Left lung (tissue), 10 donors: ENCODE data around the gene SMIM10L2A. TPM values are rescaled to one million over a fixed set of nuclear protein-coding genes. Genes with fewer than 3 reads are reported as not detected.

Experiments used
- ATAC-seq: fragments of 200-7000 bp; cut with Tn5 transposase; one replicate; pipeline ENCODE4 v1.9.1; 2020; ENCODE audit warnings: moderate library complexity
- DNase-seq, 4 donors: peaks; one replicate each; pipeline ENCODE4 v3.0.0-alpha.2; 2013 to 2020
- H3K27ac ChIP-seq, 2 donors: fragments of 200-600 bp; sonication (generic) in 1 of 2; one replicate each; pipeline versions ENCODE4 v1.5.0 to v1.8.0; 2020 to 2021
- H3K27me3 ChIP-seq, 2 donors: fragments of 200-600 bp; sonication (generic) in 1 of 2; one replicate each; pipeline versions ENCODE4 v1.5.0 to v1.8.0; 2020 to 2021
- H3K36me3 ChIP-seq, 2 donors: fragments of 200-600 bp; sonication (generic) in 1 of 2; one replicate each; pipeline versions ENCODE4 v1.5.0 to v1.8.0; 2020 to 2021
- H3K4me1 ChIP-seq, 2 donors: fragments of 200-600 bp; one replicate each; pipeline ENCODE4 v1.8.0; 2021
- H3K4me3 ChIP-seq, 2 donors: fragments of 200-600 bp; sonication (generic) in 1 of 2; one replicate each; pipeline versions ENCODE4 v1.5.0 to v1.8.0; 2020 to 2021; ENCODE audit warnings: mild to moderate bottlenecking in 1 of 2
- H3K9me3 ChIP-seq, 2 donors: fragments of 200-600 bp; sonication (generic) in 1 of 2; one replicate each; pipeline versions ENCODE4 v1.5.0 to v1.8.0; 2020 to 2021
- intact Hi-C, 2 donors: fragments of 100-400 bp; cut with DNase I; formaldehyde crosslinking; loops; one replicate each; pipeline versions ENCODE4 v1.11.2 to v1.14.2; 2022
- polyA plus RNA-seq, 6 donors: library from polyadenylated mRNA; unstranded; fragments of 120-200 nt; gene quantifications; one replicate each; pipeline ENCODE4 v1.2.1, GENCODE V29; 2013; ENCODE audit not compliant: insufficient read length in 6 of 6
- total RNA-seq, 2 donors: library from RNA; stranded (reverse); fragmentation: NEBNext Ultra II Directional; extraction: Animal tissue kit (Norgen Biotek cat#: 25700); gene quantifications; one replicate each; pipeline ENCODE4 v1.2.1, GENCODE V29; 2021
- TF ChIP-seq, protein P1 (sequence below), 2 donors: fragments of 200-600 bp; sonication (generic) in 1 of 2; IDR thresholded peaks; one replicate each; pipeline versions ENCODE4 v1.5.0 to v1.8.0; 2021; ENCODE audit warnings: antibody characterized with exemption in 2 of 2
- donor health status: DM: no; HTN: yes; CAD: no.
- donor health status: DM: no; HTN: no; CAD: no.

Gene SMIM10L2A
- total and polyA plus RNA-seq, 8 donors = 2.4 to 10.3 (median 8.2) TPM

DNA sequence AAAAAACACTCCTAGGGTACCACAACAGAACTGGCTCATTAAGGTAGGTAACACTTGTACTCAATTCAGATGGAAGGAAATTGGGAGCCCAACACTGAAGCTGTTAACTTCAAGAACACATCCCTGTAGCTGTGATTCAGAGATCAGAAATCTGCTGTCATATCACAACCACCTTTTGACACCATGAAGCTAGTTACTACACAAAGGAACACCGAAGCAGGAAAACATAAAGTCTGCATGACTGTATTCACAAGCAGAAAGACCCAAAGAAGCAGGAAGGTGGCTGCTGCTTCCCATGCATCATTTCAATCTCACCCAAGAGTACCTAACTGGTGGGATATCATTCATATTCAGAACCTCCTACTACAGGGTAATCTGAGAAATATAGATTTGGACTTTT, 7.7 kb downstream of the SMIM10L2A start:
- intact Hi-C loops = no loop called here
- ATAC-seq (no peak), DNase-seq (no peak)
- peaks cover 0 to 7% of the 10 kb centered on the region in 2 donors for H3K27me3 ChIP-seq
- H3K27ac ChIP-seq = no peak overlapping the region
- H3K4me1 ChIP-seq = no peaks in the 10 kb centered on the region
- no peak overlapping the region for H3K4me3 ChIP-seq
- H3K36me3 ChIP-seq = no peaks in the 10 kb centered on the region
- no peaks in the 10 kb centered on the region for H3K9me3 ChIP-seq
- TF ChIP-seq, protein P1, sequence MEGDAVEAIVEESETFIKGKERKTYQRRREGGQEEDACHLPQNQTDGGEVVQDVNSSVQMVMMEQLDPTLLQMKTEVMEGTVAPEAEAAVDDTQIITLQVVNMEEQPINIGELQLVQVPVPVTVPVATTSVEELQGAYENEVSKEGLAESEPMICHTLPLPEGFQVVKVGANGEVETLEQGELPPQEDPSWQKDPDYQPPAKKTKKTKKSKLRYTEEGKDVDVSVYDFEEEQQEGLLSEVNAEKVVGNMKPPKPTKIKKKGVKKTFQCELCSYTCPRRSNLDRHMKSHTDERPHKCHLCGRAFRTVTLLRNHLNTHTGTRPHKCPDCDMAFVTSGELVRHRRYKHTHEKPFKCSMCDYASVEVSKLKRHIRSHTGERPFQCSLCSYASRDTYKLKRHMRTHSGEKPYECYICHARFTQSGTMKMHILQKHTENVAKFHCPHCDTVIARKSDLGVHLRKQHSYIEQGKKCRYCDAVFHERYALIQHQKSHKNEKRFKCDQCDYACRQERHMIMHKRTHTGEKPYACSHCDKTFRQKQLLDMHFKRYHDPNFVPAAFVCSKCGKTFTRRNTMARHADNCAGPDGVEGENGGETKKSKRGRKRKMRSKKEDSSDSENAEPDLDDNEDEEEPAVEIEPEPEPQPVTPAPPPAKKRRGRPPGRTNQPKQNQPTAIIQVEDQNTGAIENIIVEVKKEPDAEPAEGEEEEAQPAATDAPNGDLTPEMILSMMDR (IDR thresholded peaks at IDR 0.05) = no peak

DNA sequence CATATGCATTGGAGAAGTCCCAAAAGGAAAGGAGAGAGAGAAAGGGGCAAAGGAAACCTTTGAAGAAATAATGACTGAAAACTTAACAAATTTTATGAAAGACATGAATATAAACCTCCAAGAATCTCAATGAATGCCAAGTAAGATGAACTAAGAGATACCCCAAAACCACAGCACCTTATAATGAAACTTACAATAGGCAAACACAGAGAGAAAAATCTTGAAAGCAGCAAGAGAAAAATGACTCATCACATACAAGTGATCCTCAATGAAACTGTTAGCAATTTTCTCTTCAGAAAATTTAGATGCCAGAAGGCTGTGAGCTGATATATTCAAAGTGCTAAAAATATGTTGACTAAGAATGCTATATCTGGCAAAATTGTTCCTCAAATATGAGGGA, 10.1 kb downstream of the SMIM10L2A start:
- intact Hi-C loops = no loop called here
- TF ChIP-seq, protein P1 (IDR thresholded peaks at IDR 0.05) = no peak
- H3K36me3 ChIP-seq = no peaks in the 10 kb centered on the region

DNA sequence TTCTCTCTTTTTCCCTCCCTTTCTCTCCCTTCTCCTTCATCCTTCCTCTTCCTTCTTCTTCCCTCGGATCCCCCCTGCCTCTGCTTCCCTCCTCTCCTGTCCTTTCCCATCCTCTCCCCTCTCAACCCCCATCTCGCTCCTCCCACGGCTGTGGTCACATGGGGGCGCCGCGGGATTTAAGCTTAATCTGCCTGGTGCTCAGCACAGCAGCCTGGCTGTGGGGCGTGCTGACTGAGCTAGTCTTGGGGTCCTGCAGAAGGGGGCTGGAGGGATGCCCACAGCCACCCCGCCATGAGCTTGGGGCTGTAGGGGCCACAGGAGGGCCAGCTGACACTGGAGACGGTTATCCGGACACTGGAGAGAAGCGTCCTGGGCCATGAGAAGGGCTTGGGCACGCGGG, 10.7 kb downstream of the SMIM10L2A start:
- DNase-seq (no peak), ATAC-seq (no peak)
- peaks cover 0 to 7% of the 10 kb centered on the region in 2 donors for H3K27me3 ChIP-seq
- no peaks in the 10 kb centered on the region for H3K9me3 ChIP-seq
- no peak overlapping the region for H3K27ac ChIP-seq
- H3K4me3 ChIP-seq = no peak overlapping the region
- H3K36me3 ChIP-seq = no peaks in the 10 kb centered on the region
- TF ChIP-seq, protein P1 (IDR thresholded peaks at IDR 0.05) = no peak
- intact Hi-C loops = no loop called here
- H3K4me1 ChIP-seq = no peaks in the 10 kb centered on the region

More for the DNA sequence above, 10.1 kb downstream of the SMIM10L2A start:
- H3K4me3 ChIP-seq = no peak overlapping the region
- no peaks in the 10 kb centered on the region for H3K9me3 ChIP-seq
- H3K27me3 ChIP-seq = peaks cover 0 to 7% of the 10 kb centered on the region in 2 donors
- DNase-seq (no peak), ATAC-seq (no peak)
- no peaks in the 10 kb centered on the region for H3K4me1 ChIP-seq
- no peak overlapping the region for H3K27ac ChIP-seq

DNA sequence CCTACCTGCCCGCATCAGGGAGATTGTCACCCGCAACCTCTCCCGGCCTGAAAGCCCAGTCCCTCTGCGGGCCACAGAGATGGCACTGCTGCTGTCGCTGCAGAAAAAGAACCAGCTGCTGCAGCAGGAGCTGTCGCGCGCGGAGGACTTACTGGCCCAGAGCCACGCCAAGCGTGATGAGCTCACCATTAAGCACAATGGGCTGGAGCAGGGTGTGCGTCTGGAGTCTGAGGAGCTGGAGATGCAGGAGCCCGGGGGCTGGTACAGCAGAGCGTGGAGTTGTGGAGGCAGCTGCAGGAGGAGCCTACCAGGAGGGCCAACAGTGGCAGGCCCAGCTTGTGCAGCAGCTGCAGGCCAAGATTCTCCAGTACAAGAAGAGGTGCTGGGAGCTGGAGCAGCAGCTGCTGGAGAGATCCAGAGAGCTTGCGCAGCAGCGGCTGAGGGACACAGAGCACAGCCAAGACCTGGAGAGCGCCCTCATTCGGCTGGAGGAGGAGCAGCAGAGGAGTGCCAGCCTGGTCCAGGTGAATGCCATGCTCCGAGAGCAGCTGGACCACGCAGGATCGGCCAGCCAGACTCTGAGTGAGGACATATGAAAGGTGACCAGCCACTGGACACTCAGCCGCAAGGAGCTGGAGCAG, 11.3 kb downstream of the SMIM10L2A start:
- intact Hi-C loops = no loop called here

DNA sequence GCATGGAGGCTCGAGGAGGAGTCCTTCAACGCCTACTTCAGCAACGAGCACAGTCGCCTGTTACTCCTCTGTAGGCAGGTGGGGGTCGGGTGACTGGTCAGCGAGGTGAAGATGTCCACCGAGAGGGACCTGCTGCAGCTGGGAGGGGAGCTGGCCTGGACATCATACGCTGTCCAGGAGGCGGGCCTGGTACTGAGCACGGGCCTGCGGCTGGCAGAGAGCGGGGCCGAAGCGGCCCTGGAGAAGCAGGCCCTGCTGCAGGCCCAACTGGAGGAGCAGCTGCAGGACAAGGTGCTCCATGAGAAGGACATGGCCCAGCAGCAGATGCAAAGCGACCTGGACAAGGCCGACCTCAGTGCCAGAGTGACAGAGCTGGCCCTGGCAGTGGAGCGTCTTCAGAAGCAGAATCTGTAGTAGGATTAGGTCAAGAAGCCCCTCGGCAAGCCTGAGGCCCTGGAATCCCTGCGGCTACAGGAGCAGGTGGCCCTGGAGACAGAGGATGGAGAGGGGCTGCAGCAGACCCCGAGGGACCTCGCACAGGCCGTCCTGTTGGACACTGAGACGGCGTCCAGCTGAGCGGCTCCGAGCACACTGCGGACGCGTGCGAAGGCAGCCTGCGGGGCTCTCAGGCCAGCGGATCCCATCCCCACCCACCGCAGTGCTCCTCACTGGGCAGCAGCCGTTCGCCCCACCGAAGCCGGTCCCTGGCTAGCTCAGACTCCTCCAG, 11.9 kb downstream of the SMIM10L2A start:
- Histone ChIP-seq H3K9me3 (no peaks in the 10 kb centered on the region), H3K27me3 (peaks cover 0 to 5% of the 10 kb centered on the region in 2 donors), H3K4me1 (no peaks in the 10 kb centered on the region), H3K27ac (no peak overlapping the region), H3K36me3 (no peaks in the 10 kb centered on the region), H3K4me3 (no peak overlapping the region)
- no peak for DNase-seq
- TF ChIP-seq, protein P1 (IDR thresholded peaks at IDR 0.05) = no peak
- intact Hi-C loops = no loop called here
- ATAC-seq = no peak

More for the DNA sequence above, 11.3 kb downstream of the SMIM10L2A start:
- Histone ChIP-seq H3K4me3 (no peak overlapping the region), H3K9me3 (no peaks in the 10 kb centered on the region), H3K36me3 (no peaks in the 10 kb centered on the region), H3K27me3 (peaks cover 0 to 7% of the 10 kb centered on the region in 2 donors), H3K27ac (no peak overlapping the region), H3K4me1 (no peaks in the 10 kb centered on the region)
- DNase-seq (no peak), ATAC-seq (no peak)
- TF ChIP-seq, protein P1 (IDR thresholded peaks at IDR 0.05) = no peak
